Gastroesophageal sphincter (tissue), 3 donors: ENCODE data around the gene SHISA7.

ENCODE experiments used
- CTCF ChIP-seq, 4 experiments: fragments of 200-600 bp in 2 of 4; fragments of 450-650 bp in 2 of 4; sonication (generic) in 1 of 4; IDR thresholded peaks; one replicate each; pipeline ENCODE4 v1.5.1; 2017 to 2019; ENCODE audit warnings: antibody characterized with exemption in 4 of 4, mild to moderate bottlenecking in 2 of 4, moderate library complexity in 2 of 4
- POLR2A ChIP-seq, 2 donors: fragments of 450-650 bp; IDR thresholded peaks; one replicate each; pipeline ENCODE4 v1.6.1; 2017; ENCODE audit warnings: antibody characterized with exemption in 2 of 2, mild to moderate bottlenecking in 2 of 2, moderate library complexity in 1 of 2

- TF ChIP-seq CTCF (IDR thresholded peaks at IDR 0.05) (no peak), POLR2A (IDR thresholded peaks at IDR 0.05) (no peak)
Observed at GRCh38 chr19:55441319-55441691, 1.8 kb downstream of the SHISA7 start.
